ENCODE results near the gene ATP1A2. TPM values are rescaled to one million over a fixed set of nuclear protein-coding genes. Genes with fewer than 3 reads are reported as not detected.

The ATP1A2 gene
- total RNA-seq, 1 experiment from 2014 or later, result 0.15 TPM

GRCh38 chr1:160093624-160094290, 21.8 kb upstream of the ATP1A2 start:
- ChIA-PET CTCF (no interaction called here), POLR2A (no interaction called here)
- intact Hi-C loops (cut with micrococcal nuclease; ENCODE audit: unreplicated experiment) (no loop called here), in situ Hi-C loops (cut with HindIII; ENCODE audit: low pct_unique_long_range_greater_than_20kb, low sequenced_read_pairs) (no loop called here)
- H3K36me3 ChIP-seq (ENCODE audit: control insufficient read depth, insufficient read depth, low read length), result no peaks in the 10 kb centered on the region; the same call in 1 of the 2 replicates
- H3K27ac ChIP-seq (ENCODE audit: low read length), result no peak overlapping the region
- DNase-seq (ENCODE audit: low read depth, low spot score) (no peak), ATAC-seq (no peak)
- BruUV-seq (replicated peaks), result no TSS peak
- H3K9me3 ChIP-seq (ENCODE audit: control insufficient read depth, insufficient read depth, low read depth, low read length), result no peaks in the 10 kb centered on the region
- 0 out of 2 replicates have a peak, but pooled peaks cover 3% of the 10 kb centered on the region for H3K4me1 ChIP-seq (ENCODE audit: control insufficient read depth, insufficient read depth, low read length)
- no peak overlapping the region for H3K4me3 ChIP-seq (ENCODE audit: low read depth in 2 of 2, low read length in 2 of 2)
- no peaks in the 10 kb centered on the region for H3K27me3 ChIP-seq (ENCODE audit: control insufficient read depth, insufficient read depth, low read length)
- TF ChIP-seq REST (IDR thresholded peaks at IDR 0.05; ENCODE audit: insufficient read depth in 1 of 2, low read depth in 2 of 2, low read length in 1 of 2), result no peak
- no peak for TF ChIP-seq TCF7L2 (IDR thresholded peaks at IDR 0.05; ENCODE audit: low read depth, low read length)
- no peak for TF ChIP-seq SIN3A (IDR thresholded peaks at IDR 0.05; ENCODE audit: borderline replicate concordance, insufficient read depth, low read depth, low read length)
- no peak for TF ChIP-seq CTCF (IDR thresholded peaks at IDR 0.05)
- no peak for TF ChIP-seq POLR2AphosphoS5 (IDR thresholded peaks at IDR 0.05; ENCODE audit: low read depth, low read length)

GRCh38 chr1:160094291-160094625, 21.3 kb upstream of the ATP1A2 start:
- Histone ChIP-seq H3K9me3 (ENCODE audit: control insufficient read depth, insufficient read depth, low read depth, low read length) (no peaks in the 10 kb centered on the region), H3K4me3 (ENCODE audit: low read depth in 2 of 2, low read length in 2 of 2) (no peak overlapping the region), H3K27me3 (ENCODE audit: control insufficient read depth, insufficient read depth, low read length) (no peaks in the 10 kb centered on the region), H3K4me1 (ENCODE audit: control insufficient read depth, insufficient read depth, low read length) (peaks cover 3% of the 10 kb centered on the region; the same call in 1 of the 2 replicates), H3K27ac (ENCODE audit: low read length) (no peak overlapping the region), H3K36me3 (ENCODE audit: control insufficient read depth, insufficient read depth, low read length) (no peaks in the 10 kb centered on the region; the same call in 1 of the 2 replicates)
- ChIA-PET POLR2A (no interaction called here), CTCF (interaction anchor here (0.6 kb wide), 1 partner anchor 270 kb away, joined by 4 read pairs; no protein-coding TSS in a partner anchor)
- no TSS peak for BruUV-seq (replicated peaks)
- in situ Hi-C loops (cut with HindIII; ENCODE audit: low pct_unique_long_range_greater_than_20kb, low sequenced_read_pairs), result no loop called here
- DNase-seq (ENCODE audit: low read depth, low spot score), result no peak
- no peak for ATAC-seq
- TF ChIP-seq TCF7L2 (IDR thresholded peaks at IDR 0.05; ENCODE audit: low read depth, low read length) (no peak), CTCF (IDR thresholded peaks at IDR 0.05) (no peak), REST (IDR thresholded peaks at IDR 0.05; ENCODE audit: insufficient read depth in 1 of 2, low read depth in 2 of 2, low read length in 1 of 2) (no peak), POLR2AphosphoS5 (IDR thresholded peaks at IDR 0.05; ENCODE audit: low read depth, low read length) (no peak), SIN3A (IDR thresholded peaks at IDR 0.05; ENCODE audit: borderline replicate concordance, insufficient read depth, low read depth, low read length) (no peak)
- intact Hi-C loops (cut with micrococcal nuclease; ENCODE audit: unreplicated experiment), result no loop called here

Data from Panc1 (cell line).